HCEC 1CT (cell line): ENCODE results near the gene XIRP2.
"Not testable (repeated sequence)": the region's sequence is repeated elsewhere in the genome, so short reads cannot be mapped to it uniquely, and the experiment has no call there.

Experiments
- DNase-seq: peaks from one replicate; pipeline ENCODE4 v3.0.0-alpha.2; 2017

Gene XIRP2

GRCh38 chr2:167057446-167057845 lies 169.2 kb downstream of the XIRP2 start:
- no peak for DNase-seq

GRCh38 chr2:167059173-167059572 lies 170.9 kb downstream of the XIRP2 start:
- DNase-seq: no peak

- DNase-seq: peak; percentile 33
Observed at GRCh38 chr2:167069855-167070254, 181.6 kb downstream of the XIRP2 start.

- not testable (repeated sequence) for DNase-seq
Observed at GRCh38 chr2:167075708-167076107, 187.4 kb downstream of the XIRP2 start.

- DNase-seq: not testable (repeated sequence)
Observed at GRCh38 chr2:167098931-167099330, 210.7 kb downstream of the XIRP2 start.

GRCh38 chr2:167100506-167100905 lies 212.2 kb downstream of the XIRP2 start:
- peak; percentile 25 for DNase-seq

GRCh38 chr2:167103028-167103756 lies 214.9 kb downstream of the XIRP2 start:
- DNase-seq: no peak

- no peak for DNase-seq
Observed at GRCh38 chr2:167103757-167104133, 215.5 kb downstream of the XIRP2 start.

- DNase-seq: no peak
Observed at GRCh38 chr2:167104691-167105090, 216.4 kb downstream of the XIRP2 start.

GRCh38 chr2:167109682-167110081 lies 221.4 kb downstream of the XIRP2 start:
- DNase-seq: not testable (repeated sequence)

- DNase-seq: no peak
Observed at GRCh38 chr2:167110345-167110744, 222.1 kb downstream of the XIRP2 start.

- DNase-seq: peak; percentile 38
Observed at GRCh38 chr2:167114018-167114417, 225.7 kb downstream of the XIRP2 start.

- no peak for DNase-seq
Observed at GRCh38 chr2:167115541-167115940, 227.3 kb downstream of the XIRP2 start.

- DNase-seq: no peak
Observed at GRCh38 chr2:167122389-167122788, 234.1 kb downstream of the XIRP2 start.

GRCh38 chr2:167126165-167126564 lies 237.9 kb downstream of the XIRP2 start:
- no peak for DNase-seq

GRCh38 chr2:167127135-167127534 lies 238.9 kb downstream of the XIRP2 start:
- peak; percentile 48 for DNase-seq

- no peak for DNase-seq
Observed at GRCh38 chr2:167128130-167128529, 239.8 kb downstream of the XIRP2 start.

- DNase-seq: no peak
Observed at GRCh38 chr2:167132066-167132465, 243.8 kb downstream of the XIRP2 start.

- no peak for DNase-seq
Observed at GRCh38 chr2:167132906-167133555, 244.8 kb downstream of the XIRP2 start.

GRCh38 chr2:167133614-167134013 lies 245.3 kb downstream of the XIRP2 start:
- DNase-seq: no peak

GRCh38 chr2:167134381-167135072 lies 246.2 kb downstream of the XIRP2 start:
- peak; percentile 92 for DNase-seq

GRCh38 chr2:167135706-167136105 lies 247.4 kb downstream of the XIRP2 start:
- DNase-seq: peak; percentile 73

- DNase-seq: peak; percentile 56
Observed at GRCh38 chr2:167136879-167137596, 248.8 kb downstream of the XIRP2 start.
